ENCODE results near the gene PVR.
"Not testable (repeated sequence)": the region's sequence is repeated elsewhere in the genome, so short reads cannot be mapped to it uniquely, and the experiment has no call there.

The PVR gene

GRCh38 chr19:44704982-44705381 is 61.3 kb downstream of the PVR start:
- DNase-seq = no peak

DNA sequence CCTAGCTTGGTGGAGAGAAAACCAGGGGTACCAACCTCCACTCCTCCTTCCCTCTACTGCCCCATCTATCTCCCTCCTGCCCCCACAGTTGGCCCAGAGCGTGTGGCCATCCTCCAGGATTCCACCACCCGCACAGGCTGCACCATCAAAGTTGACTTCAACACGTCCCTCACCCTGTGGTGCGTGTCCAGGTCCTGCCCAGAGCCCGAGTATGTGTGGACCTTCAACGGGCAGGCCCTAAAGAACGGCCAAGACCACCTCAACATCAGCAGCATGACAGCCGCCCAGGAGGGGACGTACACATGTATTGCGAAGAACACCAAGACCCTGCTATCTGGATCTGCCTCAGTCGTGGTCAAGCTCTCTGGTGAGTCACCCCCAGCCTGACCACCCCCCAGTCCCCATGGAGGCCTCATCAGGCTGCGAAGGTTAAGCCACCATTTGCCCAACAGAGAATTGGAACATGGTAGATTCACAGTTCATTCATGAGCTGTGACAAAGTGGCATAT is 61.8 kb downstream of the PVR start:
- no peak for DNase-seq

DNA sequence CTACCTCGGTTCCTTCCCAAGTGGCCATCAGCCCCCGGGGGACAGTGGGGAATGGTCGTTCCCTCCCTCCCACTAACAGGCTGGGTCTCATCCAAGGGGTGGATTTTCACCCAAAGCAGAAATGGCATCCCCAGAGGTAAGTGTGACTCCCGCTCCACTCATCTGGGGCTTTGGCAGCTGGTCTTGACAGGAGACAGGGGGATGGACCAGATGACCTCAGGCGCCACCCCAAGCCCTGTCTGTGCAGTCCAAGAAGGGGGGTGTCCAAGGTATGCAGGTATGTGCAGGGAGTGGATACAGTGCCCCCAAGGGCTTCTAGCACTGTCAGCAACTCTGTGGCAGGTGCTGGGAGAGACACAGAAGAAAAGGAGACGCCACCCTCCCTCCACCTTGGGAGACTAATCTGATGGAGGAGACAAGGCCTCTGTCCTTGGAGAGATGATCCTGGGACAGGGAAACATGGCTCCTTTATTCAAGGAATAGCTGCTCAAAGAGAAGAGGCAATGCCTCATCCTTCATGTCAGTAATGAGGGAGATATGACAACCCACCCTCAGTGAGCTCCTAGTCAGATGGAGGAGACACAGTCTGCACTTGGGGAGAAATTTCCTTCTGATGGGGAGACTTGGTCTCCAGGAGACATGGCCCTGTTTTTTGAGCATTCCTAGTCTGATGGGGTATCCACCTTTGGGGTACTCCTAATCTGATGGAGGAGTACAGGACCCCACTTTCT is 63.0 kb downstream of the PVR start:
- no peak for DNase-seq

DNA sequence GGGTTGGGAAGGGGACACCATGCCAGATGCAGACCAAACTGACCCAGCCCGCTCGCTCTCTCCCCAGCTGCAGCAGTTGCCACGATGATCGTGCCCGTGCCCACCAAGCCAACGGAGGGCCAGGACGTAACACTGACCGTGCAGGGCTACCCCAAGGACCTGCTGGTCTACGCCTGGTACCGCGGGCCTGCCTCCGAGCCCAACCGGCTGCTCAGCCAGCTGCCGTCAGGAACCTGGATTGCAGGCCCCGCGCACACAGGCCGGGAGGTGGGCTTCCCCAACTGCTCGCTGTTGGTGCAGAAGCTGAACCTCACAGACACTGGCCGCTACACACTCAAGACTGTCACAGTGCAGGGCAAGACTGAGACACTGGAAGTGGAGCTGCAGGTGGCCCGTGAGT is 64.1 kb downstream of the PVR start:
- no peak for DNase-seq

- no peak for DNase-seq
Measured at GRCh38 chr19:44708940-44709339, 65.2 kb downstream of the PVR start.

DNA sequence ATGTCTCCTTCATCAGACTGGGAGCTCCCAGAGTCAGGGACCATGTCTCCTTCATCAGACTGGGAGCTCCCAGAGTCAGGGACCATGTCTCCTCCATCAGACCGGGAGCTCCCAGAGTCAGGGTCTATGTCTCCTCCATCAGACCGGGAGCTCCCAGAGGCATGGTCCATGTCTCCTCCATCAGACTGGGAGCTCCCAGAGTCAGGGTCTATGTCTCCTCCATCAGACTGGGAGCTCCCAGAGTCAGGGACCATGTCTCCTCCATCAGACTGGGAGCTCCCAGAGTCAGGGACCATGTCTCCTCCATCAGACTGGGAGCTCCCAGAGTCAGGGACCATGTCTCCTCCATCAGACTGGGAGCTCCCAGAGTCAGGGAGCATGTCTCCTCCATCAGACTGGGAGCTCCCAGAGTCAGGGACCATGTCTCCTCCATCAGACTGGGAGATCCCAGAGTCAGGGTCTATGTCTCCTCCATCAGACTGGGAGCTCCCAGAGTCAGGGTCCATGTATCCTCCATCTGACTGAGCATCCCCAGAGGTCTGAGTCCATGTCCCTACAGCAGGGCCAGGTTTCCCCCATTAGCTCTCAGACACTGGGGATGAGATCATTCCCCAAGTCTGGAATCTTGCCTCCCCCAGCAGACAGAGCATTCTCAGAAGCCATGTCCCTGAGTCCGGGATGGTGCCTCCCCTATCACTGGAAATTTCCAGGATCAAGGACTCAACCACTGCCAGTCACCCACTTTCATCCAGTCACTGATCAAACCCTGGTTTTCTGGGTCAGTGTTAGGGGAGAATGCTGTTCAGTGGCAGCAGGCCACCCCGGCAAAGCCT is 65.9 kb downstream of the PVR start:
- not testable (repeated sequence) for DNase-seq

- no peak for DNase-seq
Measured at GRCh38 chr19:44710483-44710882, 66.8 kb downstream of the PVR start.

- DNase-seq = no peak
Measured at GRCh38 chr19:44712864-44713515, 69.3 kb downstream of the PVR start.
